Duodenal mucosa (tissue), 2 donors: ENCODE measurements around the gene MAK.
"Not testable (repeated sequence)": the region's sequence is repeated elsewhere in the genome, so short reads cannot be mapped to it uniquely, and the experiment has no call there.

Experiments used
- H3K27ac ChIP-seq: one replicate; pipeline ENCODE4 v1.7.0; 2013; ENCODE audit warnings: low read depth, low read length
- H3K27me3 ChIP-seq, 2 donors: one replicate each; pipeline ENCODE4 v1.7.0; 2013; ENCODE audit warnings: low read length in 2 of 2, control low read depth in 1 of 2; ENCODE audit not compliant: insufficient read depth in 2 of 2, control insufficient read depth in 1 of 2
- H3K36me3 ChIP-seq, 2 donors: one replicate each; pipeline ENCODE4 v1.7.0; 2013; ENCODE audit warnings: low read length in 2 of 2, control low read depth in 1 of 2; ENCODE audit not compliant: insufficient read depth in 2 of 2, control insufficient read depth in 1 of 2
- H3K4me1 ChIP-seq, 2 donors: one replicate each; pipeline ENCODE4 v1.7.0; 2013; ENCODE audit warnings: low read length in 2 of 2, control low read depth in 1 of 2; ENCODE audit not compliant: insufficient read depth in 2 of 2, control insufficient read depth in 1 of 2
- H3K4me3 ChIP-seq, 2 donors: one replicate each; pipeline ENCODE4 v1.7.0; 2013; ENCODE audit warnings: low read length in 2 of 2, low read depth in 1 of 2
- H3K9ac ChIP-seq, 2 donors: one replicate each; pipeline ENCODE4 v1.7.0; 2013; ENCODE audit warnings: low read length in 2 of 2, low read depth in 1 of 2
- H3K9me3 ChIP-seq, 2 donors: one replicate each; pipeline ENCODE4 v1.7.0; 2013; ENCODE audit warnings: low read length in 2 of 2, control low read depth in 1 of 2; ENCODE audit not compliant: control insufficient read depth in 1 of 2

The MAK gene

GRCh38 chr6:10837995-10838793, at the start of gene MAK:
TSS of gene MAK (minus strand) at chr6:10838539. CDS start at chr6:10830648, 7,891 bp downstream.
- H3K9me3 ChIP-seq: peaks cover 0 to 4% of the 10 kb centered on the region in 2 donors
- no peak within 1 kb of the TSS for H3K27ac ChIP-seq
- H3K4me1 ChIP-seq: peaks cover 10 to 21% of the 10 kb centered on the region in 2 donors
- H3K36me3 ChIP-seq: no peaks in the 10 kb centered on the region
- peak within 1 kb of the TSS; percentile 69 to 78 for H3K4me3 ChIP-seq
- peak within 1 kb of the TSS; percentile 39 to 43 for H3K9ac ChIP-seq
- H3K27me3 ChIP-seq: peaks cover 25 to 31% of the 10 kb centered on the region in 2 donors

DNA sequence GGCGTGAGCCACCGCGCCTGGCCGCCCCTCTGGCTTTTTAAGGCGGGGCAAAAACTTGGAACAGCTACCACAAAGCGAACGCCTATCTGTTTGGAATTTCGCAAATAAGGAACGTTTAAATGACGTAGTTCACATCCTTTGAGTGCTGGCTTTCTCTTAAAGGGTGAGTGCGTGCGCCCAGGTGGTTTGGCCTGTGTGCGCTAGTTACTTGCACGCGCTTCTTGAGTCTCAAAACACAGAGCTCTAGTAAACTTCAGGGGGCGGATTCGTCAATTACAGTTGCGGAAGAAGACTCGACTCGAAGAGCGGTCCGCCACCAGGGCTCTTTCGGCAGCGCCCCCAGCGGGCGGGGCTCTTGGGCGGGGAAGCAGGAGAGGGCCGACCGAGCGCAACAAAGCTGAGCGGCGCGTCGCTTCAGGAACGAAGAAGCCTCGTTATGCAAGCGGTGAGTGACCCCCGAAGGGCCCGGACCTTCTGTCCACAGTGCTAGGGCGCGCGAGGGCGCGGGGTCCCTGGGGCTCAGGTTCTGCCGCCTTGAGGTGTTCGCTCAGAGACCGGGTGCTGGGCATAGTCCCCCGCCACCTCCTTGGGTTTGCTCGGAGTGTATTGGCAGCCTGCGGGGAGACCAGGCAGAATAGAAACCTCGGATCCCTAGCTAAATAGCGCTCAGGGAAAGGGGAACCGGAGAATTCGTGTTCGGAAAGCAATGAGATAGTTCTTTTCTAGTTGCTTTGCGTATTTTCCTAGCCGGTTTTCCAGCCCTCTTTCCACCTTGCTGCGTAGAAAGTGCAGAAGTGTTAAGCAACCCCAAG, 48.6 kb upstream of the MAK start, which contains the start of gene SYCP2L:
Gene SYCP2L (plus strand): TSS at position 362 of the 812 bp plus-strand sequence. CDS start 75 bp downstream, at position 437.
- no peak within 1 kb of the TSS for H3K9ac ChIP-seq
- no peaks in the 10 kb centered on the region for H3K36me3 ChIP-seq
- H3K9me3 ChIP-seq: no peaks in the 10 kb centered on the region
- H3K4me3 ChIP-seq: peak within 1 kb of the TSS; percentile 40 to 60
- no peaks in the 10 kb centered on the region for H3K4me1 ChIP-seq
- peaks cover 35 to 49% of the 10 kb centered on the region in 2 donors for H3K27me3 ChIP-seq
- H3K27ac ChIP-seq: no peak within 1 kb of the TSS

DNA sequence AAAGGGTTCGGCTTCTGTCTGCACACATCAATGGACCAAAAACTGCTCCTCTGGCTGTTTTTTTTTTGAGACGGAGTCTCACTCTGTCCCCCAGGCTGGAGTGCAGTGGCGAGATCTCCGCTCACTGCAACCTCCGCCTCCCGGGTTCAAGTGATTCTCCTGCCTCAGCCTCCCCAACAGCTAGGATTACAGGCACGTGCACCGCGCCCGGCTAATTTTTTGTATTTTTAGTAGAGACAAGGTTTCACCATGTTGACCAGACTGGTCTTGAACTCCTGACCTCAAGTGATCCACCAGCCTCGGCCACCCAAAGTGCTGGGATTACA, 48.0 kb upstream of the MAK start:
- H3K36me3 ChIP-seq, H3K4me1 ChIP-seq, H3K27ac ChIP-seq, H3K9me3 ChIP-seq, H3K9ac ChIP-seq: not testable (repeated sequence)
- peaks cover 39 to 54% of the 10 kb centered on the region in 2 donors for H3K27me3 ChIP-seq
- peak overlapping the region in 1 of 2 donors; percentile 60 for H3K4me3 ChIP-seq

DNA sequence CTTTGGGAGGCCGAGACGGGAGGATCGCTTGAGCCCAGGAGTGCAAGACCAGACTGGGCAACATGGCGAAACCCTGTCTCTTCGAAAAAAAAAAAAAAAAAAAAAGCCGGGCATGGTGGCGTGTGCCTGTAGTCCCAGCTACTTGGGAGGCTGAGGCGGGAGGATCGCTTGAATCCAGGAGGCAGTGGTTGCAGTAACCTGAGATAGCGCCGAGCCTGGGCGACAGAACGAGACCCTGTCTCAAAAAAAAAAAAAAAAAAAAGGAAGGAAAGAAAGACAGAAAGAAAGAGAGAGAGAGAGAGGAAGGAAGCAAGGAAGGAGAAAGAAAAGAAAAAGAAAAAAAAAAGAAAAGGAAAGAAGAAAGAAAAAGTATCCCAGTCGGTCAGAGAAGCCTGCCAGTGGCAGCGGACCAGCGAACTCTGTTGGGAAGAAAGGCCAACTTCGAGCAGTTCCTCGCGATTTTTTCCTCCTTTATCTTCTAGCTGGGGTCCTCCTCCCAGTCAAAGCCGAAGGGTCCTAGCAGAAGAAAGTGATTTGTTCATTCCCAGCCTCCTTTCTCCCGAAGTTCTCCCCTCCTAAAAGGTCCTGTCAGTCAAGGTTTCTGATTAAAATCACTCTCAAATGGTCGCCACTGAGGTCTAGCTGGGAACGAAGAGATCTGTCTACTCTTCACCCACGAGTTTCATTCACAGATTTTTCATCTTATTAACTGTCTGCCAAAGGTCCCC, 46.1 kb upstream of the MAK start:
- H3K4me3 ChIP-seq: no peak overlapping the region
- H3K9me3 ChIP-seq: no peaks in the 10 kb centered on the region
- H3K9ac ChIP-seq: no peak overlapping the region
- H3K4me1 ChIP-seq: no peaks in the 10 kb centered on the region
- H3K27ac ChIP-seq: no peak overlapping the region
- peaks cover 46 to 68% of the 10 kb centered on the region in 2 donors for H3K27me3 ChIP-seq
- no peaks in the 10 kb centered on the region for H3K36me3 ChIP-seq

GRCh38 chr6:10883312-10884244, 45.2 kb upstream of the MAK start:
- no peaks in the 10 kb centered on the region for H3K4me1 ChIP-seq
- peaks cover 48 to 71% of the 10 kb centered on the region in 2 donors for H3K27me3 ChIP-seq
- no peak overlapping the region for H3K4me3 ChIP-seq
- H3K27ac ChIP-seq: no peak overlapping the region
- H3K9me3 ChIP-seq: no peaks in the 10 kb centered on the region
- H3K9ac ChIP-seq: no peak overlapping the region
- no peaks in the 10 kb centered on the region for H3K36me3 ChIP-seq

GRCh38 chr6:10882657-10883171, 44.4 kb upstream of the MAK start:
- Histone ChIP-seq H3K9me3 (no peaks in the 10 kb centered on the region), H3K4me3 (no peak overlapping the region), H3K36me3 (no peaks in the 10 kb centered on the region), H3K4me1 (no peaks in the 10 kb centered on the region), H3K27me3 (peaks cover 46 to 66% of the 10 kb centered on the region in 2 donors), H3K9ac (no peak overlapping the region), H3K27ac (no peak overlapping the region)

DNA sequence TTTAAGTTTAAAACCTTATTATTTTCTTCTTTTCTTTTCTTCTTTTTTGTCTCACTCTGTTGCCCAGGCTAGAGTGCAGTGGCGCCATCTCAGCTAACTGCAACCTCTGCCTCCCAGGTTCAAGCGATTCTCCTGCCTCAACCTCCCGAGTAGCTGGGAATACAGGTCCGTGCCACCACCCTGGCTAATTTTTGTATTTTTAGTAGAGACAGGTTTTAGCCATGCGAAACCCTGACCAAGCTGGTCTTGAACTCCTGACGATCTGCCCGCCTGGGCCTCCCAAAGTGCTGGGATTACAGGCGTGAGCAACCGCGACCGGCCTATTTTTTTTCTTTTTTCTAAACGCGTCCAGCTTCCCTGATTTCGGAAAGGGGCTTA, 43.9 kb upstream of the MAK start:
- not testable (repeated sequence) for H3K4me3 ChIP-seq, H3K9ac ChIP-seq, H3K9me3 ChIP-seq, H3K36me3 ChIP-seq, H3K4me1 ChIP-seq, H3K27ac ChIP-seq
- H3K27me3 ChIP-seq: peaks cover 43 to 61% of the 10 kb centered on the region in 2 donors

GRCh38 chr6:10880366-10880765, 42.0 kb upstream of the MAK start:
- H3K9ac ChIP-seq: no peak overlapping the region
- H3K27ac ChIP-seq: no peak overlapping the region
- no peaks in the 10 kb centered on the region for H3K9me3 ChIP-seq
- no peaks in the 10 kb centered on the region for H3K36me3 ChIP-seq
- no peaks in the 10 kb centered on the region for H3K4me1 ChIP-seq
- H3K4me3 ChIP-seq: no peak overlapping the region
- H3K27me3 ChIP-seq: peaks cover 33 to 46% of the 10 kb centered on the region in 2 donors

DNA sequence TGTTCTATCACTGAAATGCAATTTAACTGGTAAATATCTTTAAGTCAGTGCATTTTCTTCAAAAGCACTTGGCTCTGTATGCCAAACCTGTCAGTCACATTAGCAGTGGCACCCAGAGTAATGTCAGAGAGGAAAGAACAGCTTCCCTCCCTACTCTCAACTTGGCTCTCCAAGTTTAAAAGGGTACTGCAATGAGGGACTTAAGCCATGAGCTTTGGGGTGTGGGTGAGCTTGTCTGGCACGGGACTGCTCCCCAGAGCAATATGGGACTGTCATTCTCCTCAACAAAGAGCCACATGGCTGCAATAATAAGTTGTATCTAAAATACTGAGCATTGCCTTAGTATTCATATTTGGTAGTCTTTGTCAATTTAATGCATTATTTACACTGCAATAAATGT, 39.5 kb upstream of the MAK start:
- no peaks in the 10 kb centered on the region for H3K36me3 ChIP-seq

More for the DNA sequence above, 39.5 kb upstream of the MAK start:
- H3K27me3 ChIP-seq: peaks cover 20 to 36% of the 10 kb centered on the region in 2 donors
- no peak overlapping the region for H3K27ac ChIP-seq
- H3K9me3 ChIP-seq: no peaks in the 10 kb centered on the region
- H3K4me3 ChIP-seq: no peak overlapping the region
- no peaks in the 10 kb centered on the region for H3K4me1 ChIP-seq
- H3K9ac ChIP-seq: no peak overlapping the region
